ENCODE results near the gene MEX3A. TPM values are rescaled to one million over a fixed set of nuclear protein-coding genes. Genes with fewer than 3 reads are reported as not detected.

The MEX3A gene
- total and polyA plus RNA-seq, 2 experiments from 2014 or later, result 18.5 to 38.1 TPM

DNA sequence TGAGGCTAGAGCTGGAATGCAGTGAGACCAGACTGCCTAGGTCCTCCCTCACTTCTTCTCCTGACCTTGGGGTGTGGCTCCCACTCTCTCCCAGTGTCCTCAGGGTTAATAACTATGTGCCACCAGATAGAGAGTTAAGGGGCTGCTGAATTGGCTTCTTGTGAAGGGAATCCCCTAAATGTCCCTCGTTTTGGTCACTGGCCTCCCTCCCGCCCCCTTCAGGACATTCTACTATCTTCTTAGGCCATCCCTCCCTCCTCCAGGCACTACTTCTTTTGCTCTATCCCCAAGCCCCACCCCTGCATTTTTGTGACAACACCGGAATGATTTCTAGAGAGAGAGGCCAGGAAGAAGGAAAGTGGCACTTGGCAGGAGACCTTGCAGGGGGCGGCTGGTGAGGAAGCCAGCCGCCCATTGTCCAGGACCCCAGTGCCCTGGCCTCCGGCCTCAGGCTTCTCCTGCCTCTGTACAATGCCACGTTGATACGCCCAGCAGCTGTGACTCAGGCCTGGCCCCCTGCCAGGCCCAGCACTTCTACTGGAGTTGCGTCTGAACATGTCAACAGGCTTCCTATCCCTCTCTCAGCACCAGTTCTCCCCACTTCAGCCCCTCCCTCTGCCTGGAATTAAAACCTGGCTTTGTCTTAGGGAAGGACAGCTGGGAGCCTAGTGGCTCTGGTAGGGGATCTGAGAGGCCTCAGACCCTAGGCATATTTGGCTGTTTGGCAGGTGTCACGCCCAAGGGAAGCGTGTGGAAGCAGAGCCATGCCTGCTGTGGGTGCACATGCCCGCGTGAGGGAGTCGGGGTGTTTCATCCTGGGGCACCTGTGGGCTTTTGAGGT, 41.3 kb upstream of the MEX3A start:
- Histone ChIP-seq H3K36me3 (ENCODE audit: insufficient read depth) (no peaks in the 10 kb centered on the region), H3K27ac (ENCODE audit: low read depth) (peak overlapping the region; percentile 93), H2AFZ (no peak overlapping the region), H3K4me3 (peak overlapping the region; percentile 38; the same call in 1 of the 2 replicates), H3K4me2 (peak overlapping the region; percentile 69), H3K9me2 (ENCODE audit: insufficient read depth) (no peaks in the 10 kb centered on the region), H3K79me2 (replicated peaks; ENCODE audit: insufficient read depth) (peaks cover 16% of the 10 kb centered on the region), H3K27me3 (ENCODE audit: insufficient read depth) (no peaks in the 10 kb centered on the region), H3K4me1 (ENCODE audit: insufficient read depth) (peaks cover 46% of the 10 kb centered on the region), H3F3A (replicated peaks; ENCODE audit: low read depth) (0 out of 2 replicates have a peak, but pooled peaks cover 3% of the 10 kb centered on the region), H4K20me1 (replicated peaks; ENCODE audit: insufficient read depth) (no peaks in the 10 kb centered on the region)
- ATAC-seq (peak; percentile 63), DNase-seq (ENCODE audit: low spot score) (peak; percentile 87)
- Mint-ChIP-seq H3K27me3 (ENCODE audit: insufficient read depth, low read depth, poor library complexity) (peaks cover 40% of the 10 kb centered on the region), H3K27ac (peak overlapping the region; percentile 94), H3K4me1 (peaks cover 59% of the 10 kb centered on the region), H3K9me3 (no peaks in the 10 kb centered on the region; the same call in 2 of the 3 replicates), H3K36me3 (ENCODE audit: low read depth) (no peaks in the 10 kb centered on the region; the same call in 2 of the 3 replicates), H3K4me3 (peak overlapping the region; percentile 33)
- no peak for TF ChIP-seq NANOG (IDR thresholded peaks at IDR 0.05; ENCODE audit: borderline replicate concordance)
- TF ChIP-seq POLR2AphosphoS5 (IDR thresholded peaks at IDR 0.05; ENCODE audit: low read depth), result 0 out of 2 replicates have a peak, but pooled peaks have one; percentile 10
- peak; percentile 54 to 57 for TF ChIP-seq CTCF (conservative IDR thresholded peaks at IDR 0.05; ENCODE audit: low read depth in 2 of 2)

GRCh38 chr1:156122519-156123355, 40.5 kb upstream of the MEX3A start:
- Mint-ChIP-seq H3K27me3 (ENCODE audit: insufficient read depth, low read depth, poor library complexity) (peaks cover 42% of the 10 kb centered on the region), H3K36me3 (ENCODE audit: low read depth) (no peaks in the 10 kb centered on the region; the same call in 2 of the 3 replicates), H3K4me3 (peak overlapping the region; percentile 38; the same call in 2 of the 3 replicates), H3K9me3 (no peaks in the 10 kb centered on the region; the same call in 2 of the 3 replicates), H3K27ac (peak overlapping the region; percentile 94), H3K4me1 (peaks cover 61% of the 10 kb centered on the region)
- H4K20me1 ChIP-seq (replicated peaks; ENCODE audit: insufficient read depth), result no peaks in the 10 kb centered on the region
- no peak for DNase-seq (ENCODE audit: low spot score)
- H3K4me3 ChIP-seq, result peak overlapping the region; percentile 38; the same call in 1 of the 2 replicates
- H3K9me2 ChIP-seq (ENCODE audit: insufficient read depth), result no peaks in the 10 kb centered on the region
- ATAC-seq, result peak; percentile 3
- peak overlapping the region; percentile 69 for H3K4me2 ChIP-seq
- H3K79me2 ChIP-seq (replicated peaks; ENCODE audit: insufficient read depth), result peaks cover 21% of the 10 kb centered on the region
- H3K27me3 ChIP-seq (ENCODE audit: insufficient read depth), result no peaks in the 10 kb centered on the region
- no peaks in the 10 kb centered on the region for H3K36me3 ChIP-seq (ENCODE audit: insufficient read depth)
- no peak overlapping the region for H2AFZ ChIP-seq
- 0 out of 2 replicates have a peak, but pooled peaks cover 3% of the 10 kb centered on the region for H3F3A ChIP-seq (replicated peaks; ENCODE audit: low read depth)
- peaks cover 42% of the 10 kb centered on the region for H3K4me1 ChIP-seq (ENCODE audit: insufficient read depth)
- peak overlapping the region; percentile 93 for H3K27ac ChIP-seq (ENCODE audit: low read depth)
- no peak for TF ChIP-seq ZNF331 (CRISPR knock-in tag; IDR thresholded peaks at IDR 0.05; ENCODE audit: low read depth)
- peak in 1 of 2 experiments; percentile 37; a peak in 1 of 4 replicates for TF ChIP-seq CTCF (conservative IDR thresholded peaks at IDR 0.05; ENCODE audit: low read depth in 2 of 2)
- 0 out of 2 replicates have a peak, but pooled peaks have one; percentile 7 for TF ChIP-seq POLR2AphosphoS5 (IDR thresholded peaks at IDR 0.05; ENCODE audit: low read depth)
